HK-2 (cell line): ENCODE results near the gene NDE1.
"Not testable (repeated sequence)": the region's sequence is repeated elsewhere in the genome, so short reads cannot be mapped to it uniquely, and the experiment has no call there.

Experiments
- DNase-seq: peaks from one replicate; pipeline ENCODE4 v3.0.0-alpha.2; 2018; ENCODE audit not compliant: unreplicated experiment

Gene NDE1

GRCh38 chr16:15650019-15650697 lies at the start of gene NDE1:
Gene NDE1 (plus strand): TSS chr16:15650245. CDS start chr16:15664779, 14,534 bp downstream.
- DNase-seq, result peak; percentile 83

- no peak for DNase-seq
Measured at GRCh38 chr16:15601212-15601879, 48.7 kb upstream of the NDE1 start.

GRCh38 chr16:15602285-15603044 lies 47.6 kb upstream of the NDE1 start:
- DNase-seq, result no peak

- no peak for DNase-seq
Measured at GRCh38 chr16:15604460-15605440, 45.3 kb upstream of the NDE1 start.

GRCh38 chr16:15605839-15606517 lies 44.1 kb upstream of the NDE1 start:
- DNase-seq, result no peak

- no peak for DNase-seq
Measured at GRCh38 chr16:15606518-15607220, 43.4 kb upstream of the NDE1 start.

- not testable (repeated sequence) for DNase-seq
Measured at GRCh38 chr16:15607221-15607699, 42.8 kb upstream of the NDE1 start.

GRCh38 chr16:15607700-15608396 lies 42.2 kb upstream of the NDE1 start:
- no peak for DNase-seq

- DNase-seq, result no peak
Measured at GRCh38 chr16:15608398-15609285, 41.4 kb upstream of the NDE1 start.

- DNase-seq, result no peak
Measured at GRCh38 chr16:15609286-15609649, 40.8 kb upstream of the NDE1 start.

- no peak for DNase-seq
Measured at GRCh38 chr16:15610369-15610871, 39.6 kb upstream of the NDE1 start.

GRCh38 chr16:15611610-15612009 lies 38.4 kb upstream of the NDE1 start:
- DNase-seq, result no peak

- no peak for DNase-seq
Measured at GRCh38 chr16:15613676-15614075, 36.4 kb upstream of the NDE1 start.

- DNase-seq, result no peak
Measured at GRCh38 chr16:15616012-15616411, 34.0 kb upstream of the NDE1 start.

- no peak for DNase-seq
Measured at GRCh38 chr16:15616475-15617165, 33.4 kb upstream of the NDE1 start.

- DNase-seq, result no peak
Measured at GRCh38 chr16:15617901-15618300, 32.1 kb upstream of the NDE1 start.

- DNase-seq, result peak; percentile 41
Measured at GRCh38 chr16:15618392-15618791, 31.7 kb upstream of the NDE1 start.
